GM23338 (cell line): Measurements from ENCODE around the gene RCSD1.

Experiments used
- CREB1 ChIP-seq: fragments of 250-450 bp; sonication (Bioruptor Pico); IDR thresholded peaks from 2 replicates; pipeline ENCODE4 v1.5.0; 2020; ENCODE audit warnings: low read depth, mild to moderate bottlenecking, moderate library complexity
- EZH2 ChIP-seq: fragments of 200-600 bp; sonication (generic); IDR thresholded peaks from one replicate; pipeline ENCODE4 v1.8.0; 2017; ENCODE audit warnings: antibody characterized with exemption, mild to moderate bottlenecking, low read depth; ENCODE audit not compliant: unreplicated experiment
- NANOG ChIP-seq: IDR thresholded peaks from 2 replicates; pipeline ENCODE4 v1.6.1; 2016; ENCODE audit warnings: antibody characterized with exemption, borderline replicate concordance
- POLR2AphosphoS5 ChIP-seq: IDR thresholded peaks from 2 replicates; pipeline ENCODE4 v1.6.1; 2016; ENCODE audit warnings: antibody characterized with exemption, low read depth
- ZNF331 ChIP-seq: fragments of 250-450 bp; sonication (Bioruptor Pico); IDR thresholded peaks from 2 replicates; pipeline ENCODE4 v1.5.0; 2020; ENCODE audit warnings: low read depth, mild to moderate bottlenecking, moderate library complexity
- TF ChIP-seq, protein P1 (sequence below), 2 experiments: fragments of 200-600 bp in 1 of 2; sonication (generic) in 1 of 2; conservative IDR thresholded peaks; 2 replicates each; pipeline versions ENCODE4 v1.5.1 to v1.6.1; 2016 to 2017; ENCODE audit warnings: antibody characterized with exemption in 2 of 2, low read depth in 2 of 2, mild to moderate bottlenecking in 2 of 2, moderate library complexity in 1 of 2
- TF ChIP-seq, protein P2 (sequence below): IDR thresholded peaks from one replicate; pipeline ENCODE4 v1.6.1; 2018; ENCODE audit warnings: antibody characterized with exemption; ENCODE audit not compliant: unreplicated experiment

GRCh38 chr1:167681024-167681423 lies 51.0 kb downstream of the RCSD1 start:
- TF ChIP-seq, protein P1, sequence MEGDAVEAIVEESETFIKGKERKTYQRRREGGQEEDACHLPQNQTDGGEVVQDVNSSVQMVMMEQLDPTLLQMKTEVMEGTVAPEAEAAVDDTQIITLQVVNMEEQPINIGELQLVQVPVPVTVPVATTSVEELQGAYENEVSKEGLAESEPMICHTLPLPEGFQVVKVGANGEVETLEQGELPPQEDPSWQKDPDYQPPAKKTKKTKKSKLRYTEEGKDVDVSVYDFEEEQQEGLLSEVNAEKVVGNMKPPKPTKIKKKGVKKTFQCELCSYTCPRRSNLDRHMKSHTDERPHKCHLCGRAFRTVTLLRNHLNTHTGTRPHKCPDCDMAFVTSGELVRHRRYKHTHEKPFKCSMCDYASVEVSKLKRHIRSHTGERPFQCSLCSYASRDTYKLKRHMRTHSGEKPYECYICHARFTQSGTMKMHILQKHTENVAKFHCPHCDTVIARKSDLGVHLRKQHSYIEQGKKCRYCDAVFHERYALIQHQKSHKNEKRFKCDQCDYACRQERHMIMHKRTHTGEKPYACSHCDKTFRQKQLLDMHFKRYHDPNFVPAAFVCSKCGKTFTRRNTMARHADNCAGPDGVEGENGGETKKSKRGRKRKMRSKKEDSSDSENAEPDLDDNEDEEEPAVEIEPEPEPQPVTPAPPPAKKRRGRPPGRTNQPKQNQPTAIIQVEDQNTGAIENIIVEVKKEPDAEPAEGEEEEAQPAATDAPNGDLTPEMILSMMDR (conservative IDR thresholded peaks at IDR 0.05; ENCODE audit: low read depth in 2 of 2) = no peak
- TF ChIP-seq NANOG (no peak), POLR2AphosphoS5 (no peak), EZH2 (no peak), CREB1 (CRISPR knock-in tag) (no peak), ZNF331 (CRISPR knock-in tag) (no peak)
- TF ChIP-seq, protein P2, sequence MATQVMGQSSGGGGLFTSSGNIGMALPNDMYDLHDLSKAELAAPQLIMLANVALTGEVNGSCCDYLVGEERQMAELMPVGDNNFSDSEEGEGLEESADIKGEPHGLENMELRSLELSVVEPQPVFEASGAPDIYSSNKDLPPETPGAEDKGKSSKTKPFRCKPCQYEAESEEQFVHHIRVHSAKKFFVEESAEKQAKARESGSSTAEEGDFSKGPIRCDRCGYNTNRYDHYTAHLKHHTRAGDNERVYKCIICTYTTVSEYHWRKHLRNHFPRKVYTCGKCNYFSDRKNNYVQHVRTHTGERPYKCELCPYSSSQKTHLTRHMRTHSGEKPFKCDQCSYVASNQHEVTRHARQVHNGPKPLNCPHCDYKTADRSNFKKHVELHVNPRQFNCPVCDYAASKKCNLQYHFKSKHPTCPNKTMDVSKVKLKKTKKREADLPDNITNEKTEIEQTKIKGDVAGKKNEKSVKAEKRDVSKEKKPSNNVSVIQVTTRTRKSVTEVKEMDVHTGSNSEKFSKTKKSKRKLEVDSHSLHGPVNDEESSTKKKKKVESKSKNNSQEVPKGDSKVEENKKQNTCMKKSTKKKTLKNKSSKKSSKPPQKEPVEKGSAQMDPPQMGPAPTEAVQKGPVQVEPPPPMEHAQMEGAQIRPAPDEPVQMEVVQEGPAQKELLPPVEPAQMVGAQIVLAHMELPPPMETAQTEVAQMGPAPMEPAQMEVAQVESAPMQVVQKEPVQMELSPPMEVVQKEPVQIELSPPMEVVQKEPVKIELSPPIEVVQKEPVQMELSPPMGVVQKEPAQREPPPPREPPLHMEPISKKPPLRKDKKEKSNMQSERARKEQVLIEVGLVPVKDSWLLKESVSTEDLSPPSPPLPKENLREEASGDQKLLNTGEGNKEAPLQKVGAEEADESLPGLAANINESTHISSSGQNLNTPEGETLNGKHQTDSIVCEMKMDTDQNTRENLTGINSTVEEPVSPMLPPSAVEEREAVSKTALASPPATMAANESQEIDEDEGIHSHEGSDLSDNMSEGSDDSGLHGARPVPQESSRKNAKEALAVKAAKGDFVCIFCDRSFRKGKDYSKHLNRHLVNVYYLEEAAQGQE = no peak
